Measurements from ENCODE around the gene CFAP300. TPM values are rescaled to one million over a fixed set of nuclear protein-coding genes. Genes with fewer than 3 reads are reported as not detected.
A peak's percentile ranks its signal among the peaks of the same experiment; 100 is the strongest.

Gene CFAP300
- polyA plus RNA-seq, 1 experiment: 4.5 TPM

- DNase-seq (ENCODE audit: low read depth): peak; percentile 31
- no peak for TF ChIP-seq CTCF (IDR thresholded peaks at IDR 0.05; ENCODE audit: insufficient read depth, low read depth, low read length)
- ChIA-PET POLR2A (no interaction called here), CTCF (no interaction called here)
- Histone ChIP-seq H3K4me3 (ENCODE audit: low read depth, low read length) (peak overlapping the region; percentile 55), H3K27me3 (ENCODE audit: control insufficient read depth, insufficient read depth, low read length) (no peaks in the 10 kb centered on the region), H3K36me3 (ENCODE audit: control insufficient read depth, insufficient read depth, low read length) (no peaks in the 10 kb centered on the region)
Measured at GRCh38 chr11:102046841-102047240, 396 bp upstream of the CFAP300 start.

- no peak for DNase-seq (ENCODE audit: low read depth)
- Histone ChIP-seq H3K27me3 (ENCODE audit: control insufficient read depth, insufficient read depth, low read length) (no peaks in the 10 kb centered on the region), H3K4me3 (ENCODE audit: low read depth, low read length) (no peak overlapping the region), H3K36me3 (ENCODE audit: control insufficient read depth, insufficient read depth, low read length) (no peaks in the 10 kb centered on the region)
- ChIA-PET POLR2A (no interaction called here), CTCF (no interaction called here)
- no peak for TF ChIP-seq CTCF (IDR thresholded peaks at IDR 0.05; ENCODE audit: insufficient read depth, low read depth, low read length)
Measured at GRCh38 chr11:102050927-102051575, 3.8 kb downstream of the CFAP300 start.

- POLR2A ChIA-PET: no interaction called here
- CTCF ChIA-PET: interaction anchor here (0.6 to 1.2 kb wide), 2 partner anchors 9 to 34 kb away, joined by 3 read pairs; no protein-coding TSS in a partner anchor
Measured at GRCh38 chr11:102061276-102061675, 14.0 kb downstream of the CFAP300 start.

GRCh38 chr11:102062106-102062505 is 14.9 kb downstream of the CFAP300 start:
- Histone ChIP-seq H3K36me3 (ENCODE audit: control insufficient read depth, insufficient read depth, low read length) (no peaks in the 10 kb centered on the region; the same call in 1 of the 2 replicates), H3K27me3 (ENCODE audit: control insufficient read depth, insufficient read depth, low read length) (no peaks in the 10 kb centered on the region), H3K4me3 (ENCODE audit: low read depth, low read length) (no peak overlapping the region)
- no peak for DNase-seq (ENCODE audit: low read depth)
- POLR2A ChIA-PET: no interaction called here
- CTCF ChIA-PET: interaction anchor here (0.6 kb wide), 1 partner anchor 22 kb away, joined by 3 read pairs; no protein-coding TSS in a partner anchor
- no peak for TF ChIP-seq CTCF (IDR thresholded peaks at IDR 0.05; ENCODE audit: insufficient read depth, low read depth, low read length)

More at GRCh38 chr11:102061276-102061675, 14.0 kb downstream of the CFAP300 start:
- no peaks in the 10 kb centered on the region for H3K27me3 ChIP-seq (ENCODE audit: control insufficient read depth, insufficient read depth, low read length)
- TF ChIP-seq CTCF (IDR thresholded peaks at IDR 0.05; ENCODE audit: insufficient read depth, low read depth, low read length): no peak
- H3K4me3 ChIP-seq (ENCODE audit: low read depth, low read length): no peak overlapping the region
- no peaks in the 10 kb centered on the region; the same call in 1 of the 2 replicates for H3K36me3 ChIP-seq (ENCODE audit: control insufficient read depth, insufficient read depth, low read length)
- DNase-seq (ENCODE audit: low read depth): no peak

- ChIA-PET CTCF (no interaction called here), POLR2A (no interaction called here)
- no peaks in the 10 kb centered on the region for H3K36me3 ChIP-seq (ENCODE audit: control insufficient read depth, insufficient read depth, low read length)
- DNase-seq (ENCODE audit: low read depth): no peak
- TF ChIP-seq CTCF (IDR thresholded peaks at IDR 0.05; ENCODE audit: insufficient read depth, low read depth, low read length): no peak
- H3K4me3 ChIP-seq (ENCODE audit: low read depth, low read length): no peak overlapping the region
- no peaks in the 10 kb centered on the region for H3K27me3 ChIP-seq (ENCODE audit: control insufficient read depth, insufficient read depth, low read length)
Measured at GRCh38 chr11:102064316-102064715, 17.1 kb downstream of the CFAP300 start.
